NK-92 treated with Interleukin-12 subunit alpha and Interleukin-12 subunit beta, amount 100 ng/mL, for 24 hours (cell line): ENCODE data around the gene ABHD12.

Experiments
- DNase-seq: peaks from one replicate; lab custom pipeline; 2025; lab: John Stamatoyannopoulos, UW

ABHD12 gene

DNA sequence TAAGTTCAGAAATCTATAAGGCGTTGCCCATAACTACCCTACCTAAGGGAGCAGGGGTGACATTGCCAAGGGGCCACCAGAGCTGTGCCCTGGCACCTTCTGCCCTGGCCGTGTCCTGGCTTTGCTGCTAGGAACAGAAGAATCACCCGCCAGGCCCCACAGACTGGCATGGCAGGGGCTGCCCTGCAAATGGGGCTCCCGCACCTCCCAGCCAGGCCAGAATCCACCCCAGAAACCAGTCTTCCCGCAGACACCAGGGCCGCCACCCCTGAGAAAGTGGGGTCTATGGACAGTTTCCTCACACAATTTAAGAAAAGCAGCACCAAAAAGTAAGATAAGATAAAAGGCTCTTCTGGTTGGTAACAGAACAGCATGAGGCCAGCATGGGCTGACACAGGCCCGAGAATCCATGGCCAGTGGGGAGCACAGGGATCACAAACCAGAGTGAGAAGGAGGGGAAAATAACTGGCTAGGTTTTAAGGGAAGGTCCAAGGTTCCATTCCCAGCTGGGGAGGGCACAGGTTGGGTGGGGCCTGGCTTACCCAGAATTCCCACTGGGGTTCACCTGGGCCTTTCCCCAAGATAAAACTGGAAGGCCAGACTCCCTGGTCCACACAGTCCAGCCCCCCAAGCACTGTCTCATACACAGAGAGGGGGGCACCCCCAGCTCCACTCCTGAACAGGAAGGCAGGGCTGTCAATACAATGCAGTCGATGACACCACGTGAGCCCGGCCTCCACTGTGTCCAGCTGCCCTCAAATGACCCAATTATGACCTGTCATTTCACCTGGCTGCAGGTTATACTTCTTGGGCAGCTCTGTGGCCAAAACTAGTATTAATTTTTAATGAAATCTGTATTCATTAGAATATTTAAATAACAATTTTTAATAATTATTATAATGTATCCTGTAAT, 83.4 kb downstream of the ABHD12 start:
- DNase-seq = no peak

DNA sequence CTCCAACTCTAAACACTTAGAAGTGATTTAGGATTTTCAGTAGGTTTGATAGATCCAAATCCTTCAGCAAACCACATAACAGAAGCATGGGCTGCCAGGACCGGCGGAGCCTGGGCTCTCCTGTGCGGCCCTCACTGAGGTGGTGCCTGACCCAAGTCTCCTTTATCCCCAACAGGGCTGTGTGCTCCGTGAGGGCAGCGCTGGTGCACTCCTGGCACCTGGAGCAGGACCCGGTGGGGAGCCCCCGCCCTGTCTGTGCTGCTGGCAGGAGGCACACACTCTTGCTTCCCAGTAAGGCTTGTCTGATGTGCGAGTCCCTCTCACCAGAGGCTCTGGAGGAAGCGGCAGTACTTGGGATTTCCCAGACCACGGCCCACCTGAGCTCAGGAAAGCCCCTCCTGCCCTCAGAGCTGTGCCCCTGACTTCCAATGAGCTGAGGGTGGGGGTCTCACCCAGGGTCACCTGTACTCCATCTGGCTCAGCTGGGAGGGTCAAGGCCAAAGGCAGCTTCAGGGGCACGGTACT, 86.5 kb downstream of the ABHD12 start:
- DNase-seq = no peak

DNA sequence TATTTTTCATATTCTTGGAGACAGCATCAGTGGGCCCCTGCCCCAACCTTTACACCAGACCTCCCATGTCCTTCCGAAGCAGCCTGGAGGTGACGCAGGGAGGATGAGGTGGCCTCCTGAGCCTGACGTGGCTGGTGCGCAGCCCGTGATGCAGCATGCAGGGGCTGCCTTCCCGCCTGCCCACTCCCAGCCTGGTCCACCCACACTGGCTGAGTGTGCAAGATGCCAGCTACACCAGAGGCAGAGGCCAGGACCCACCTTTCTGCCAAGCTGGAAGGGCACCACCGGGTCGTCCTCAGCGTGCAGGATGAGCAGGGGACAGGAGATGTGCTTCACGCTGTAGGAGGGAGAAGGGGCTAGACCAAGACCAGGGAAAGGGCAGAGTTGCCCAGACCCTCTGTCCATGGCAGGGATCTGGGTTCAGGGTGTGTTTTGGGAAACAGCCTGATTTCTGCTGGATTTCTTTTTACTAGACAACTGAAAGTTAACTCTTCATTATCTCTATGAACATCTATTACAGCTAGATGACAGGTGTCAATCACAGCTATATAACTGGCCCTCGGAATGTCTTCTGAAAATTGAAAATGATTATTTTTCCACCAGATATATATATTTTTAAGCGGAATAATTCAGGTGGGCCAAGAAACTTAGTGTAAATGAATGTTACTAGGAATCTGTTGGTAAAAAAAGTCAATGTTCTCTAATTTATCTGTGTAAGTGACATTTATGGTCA, 87.2 kb downstream of the ABHD12 start:
- no peak for DNase-seq

DNA sequence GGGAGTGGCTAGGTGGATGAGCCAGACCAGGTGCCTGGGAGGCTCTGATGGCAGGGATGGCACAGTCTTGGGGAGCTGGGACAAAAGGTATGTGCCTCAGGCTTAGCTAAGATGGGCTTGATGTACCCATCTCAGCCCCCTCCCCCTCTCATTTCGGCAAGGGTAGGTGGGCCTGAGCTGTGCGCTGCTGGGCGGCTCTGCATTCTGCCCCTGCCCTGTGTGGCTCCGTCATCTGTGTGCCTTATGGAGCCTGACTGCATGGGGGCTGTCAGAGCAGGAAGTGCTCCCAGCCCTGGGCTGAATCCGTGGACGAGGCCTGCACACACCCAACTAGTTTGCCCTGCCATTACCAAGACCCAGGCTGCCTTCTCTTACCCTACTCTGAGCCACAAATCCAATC, 88.0 kb downstream of the ABHD12 start:
- no peak for DNase-seq

DNA sequence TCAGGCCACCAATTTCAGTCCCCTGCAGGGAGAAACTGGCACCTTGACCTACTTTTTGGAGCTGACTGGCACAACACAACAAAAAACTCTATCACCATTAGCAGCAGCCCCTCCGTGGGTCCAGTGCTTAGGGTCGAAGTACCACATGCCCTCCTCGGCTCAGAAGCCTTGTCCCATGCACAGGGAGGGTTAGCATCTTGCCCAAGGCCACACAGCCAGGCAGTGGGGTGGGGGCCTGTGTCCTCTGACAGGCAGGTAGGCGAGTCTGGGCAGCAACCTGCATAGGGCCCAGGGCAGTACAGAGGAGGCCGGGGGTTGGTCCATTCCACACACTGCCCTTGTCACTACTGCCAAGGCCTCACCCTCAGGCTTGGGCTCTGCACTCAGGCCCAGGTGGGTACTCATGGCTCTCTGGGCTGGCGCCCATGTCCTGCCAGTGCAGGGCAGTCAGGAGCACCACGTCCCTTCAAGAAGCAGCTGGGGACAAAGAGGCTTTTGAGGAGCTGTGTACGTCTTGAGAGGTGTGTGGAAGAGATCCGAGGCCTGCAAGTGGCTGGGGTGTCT, 89.2 kb downstream of the ABHD12 start:
- DNase-seq = no peak

DNA sequence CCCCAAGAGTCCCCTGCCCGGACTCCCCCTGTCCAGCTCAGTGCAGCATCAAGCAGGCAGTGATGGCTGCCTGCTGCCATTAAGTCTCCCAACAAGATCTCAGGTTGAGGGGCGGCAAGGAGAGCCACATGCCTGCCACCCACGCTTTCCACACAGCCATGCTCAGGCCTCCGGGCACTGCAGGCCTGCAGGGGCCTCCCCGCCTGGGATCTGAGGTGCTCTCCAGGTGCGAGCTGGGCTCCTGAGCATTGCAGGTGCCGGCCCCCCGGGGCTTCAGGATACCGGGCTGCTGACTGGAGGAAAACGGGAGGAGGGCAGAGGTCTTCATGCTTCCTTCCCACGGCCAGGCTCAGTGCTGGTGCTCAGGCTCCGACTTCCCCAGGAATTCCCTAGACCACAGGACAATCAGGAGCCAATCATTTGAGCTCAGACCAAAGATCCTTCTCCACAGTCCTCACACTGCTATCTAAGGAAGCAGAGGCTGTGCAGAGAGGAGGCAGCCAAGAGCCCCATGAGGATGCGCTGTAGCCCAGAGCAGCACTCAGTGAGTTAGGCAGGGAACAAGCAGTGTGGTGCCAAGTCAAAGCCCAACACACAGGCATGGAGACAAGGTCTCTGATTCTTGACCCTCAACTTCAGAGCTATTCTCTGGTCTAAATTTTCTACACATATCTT, 90.0 kb downstream of the ABHD12 start:
- no peak for DNase-seq

DNA sequence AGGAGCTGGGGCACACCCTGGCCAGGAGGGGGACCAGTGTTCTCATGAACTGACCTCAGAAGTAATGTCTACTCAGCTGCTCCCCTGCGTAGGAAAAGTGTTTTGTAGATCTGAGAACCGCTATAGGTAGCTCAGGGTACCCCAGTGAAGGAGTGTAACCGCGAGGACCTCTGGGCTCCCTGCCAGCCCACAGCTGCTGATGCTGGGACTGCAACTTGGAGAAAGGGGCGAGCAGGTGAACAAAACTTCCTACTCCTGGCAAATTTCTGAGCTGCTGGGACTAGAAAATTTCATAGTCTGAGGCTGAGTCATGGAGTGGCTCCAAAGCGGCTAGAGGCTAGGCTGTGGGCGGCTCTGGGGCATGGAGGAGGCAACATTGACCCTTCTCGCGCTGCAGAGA, 90.8 kb downstream of the ABHD12 start:
- DNase-seq = no peak

DNA sequence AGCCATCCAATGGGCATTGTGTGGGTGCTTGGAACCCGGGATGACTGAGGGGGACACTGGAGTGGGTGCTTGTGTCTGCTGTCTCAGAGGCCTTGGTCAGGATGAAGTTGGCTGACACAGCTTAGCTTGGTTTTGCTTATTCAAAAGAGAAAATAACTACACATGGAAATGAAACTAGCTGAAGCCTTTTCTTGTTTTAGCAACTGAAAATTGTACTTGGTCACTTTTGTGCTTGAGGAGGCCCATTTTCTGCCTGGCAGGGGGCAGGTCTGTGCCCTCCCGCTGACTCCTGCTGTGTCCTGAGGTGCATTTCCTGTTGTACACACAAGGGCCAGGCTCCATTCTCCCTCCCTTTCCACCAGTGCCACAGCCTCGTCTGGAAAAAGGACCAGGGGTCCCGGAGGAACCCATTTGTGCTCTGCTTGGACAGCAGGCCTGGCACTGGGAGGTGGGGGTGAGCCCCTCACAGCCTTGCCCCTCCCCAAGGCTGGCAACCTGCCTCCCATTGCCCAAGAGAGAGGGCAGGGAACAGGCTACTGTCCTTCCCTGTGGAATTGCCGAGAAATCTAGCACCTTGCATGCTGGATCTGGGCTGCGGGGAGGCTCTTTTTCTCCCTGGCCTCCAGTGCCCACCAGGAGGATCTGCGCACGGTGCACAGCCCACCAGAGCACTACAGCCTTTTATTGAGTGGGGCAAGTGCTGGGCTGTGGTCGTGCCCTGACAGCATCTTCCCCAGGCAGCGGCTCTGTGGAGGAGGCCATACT, 93.3 kb downstream of the ABHD12 start:
- DNase-seq = no peak

DNA sequence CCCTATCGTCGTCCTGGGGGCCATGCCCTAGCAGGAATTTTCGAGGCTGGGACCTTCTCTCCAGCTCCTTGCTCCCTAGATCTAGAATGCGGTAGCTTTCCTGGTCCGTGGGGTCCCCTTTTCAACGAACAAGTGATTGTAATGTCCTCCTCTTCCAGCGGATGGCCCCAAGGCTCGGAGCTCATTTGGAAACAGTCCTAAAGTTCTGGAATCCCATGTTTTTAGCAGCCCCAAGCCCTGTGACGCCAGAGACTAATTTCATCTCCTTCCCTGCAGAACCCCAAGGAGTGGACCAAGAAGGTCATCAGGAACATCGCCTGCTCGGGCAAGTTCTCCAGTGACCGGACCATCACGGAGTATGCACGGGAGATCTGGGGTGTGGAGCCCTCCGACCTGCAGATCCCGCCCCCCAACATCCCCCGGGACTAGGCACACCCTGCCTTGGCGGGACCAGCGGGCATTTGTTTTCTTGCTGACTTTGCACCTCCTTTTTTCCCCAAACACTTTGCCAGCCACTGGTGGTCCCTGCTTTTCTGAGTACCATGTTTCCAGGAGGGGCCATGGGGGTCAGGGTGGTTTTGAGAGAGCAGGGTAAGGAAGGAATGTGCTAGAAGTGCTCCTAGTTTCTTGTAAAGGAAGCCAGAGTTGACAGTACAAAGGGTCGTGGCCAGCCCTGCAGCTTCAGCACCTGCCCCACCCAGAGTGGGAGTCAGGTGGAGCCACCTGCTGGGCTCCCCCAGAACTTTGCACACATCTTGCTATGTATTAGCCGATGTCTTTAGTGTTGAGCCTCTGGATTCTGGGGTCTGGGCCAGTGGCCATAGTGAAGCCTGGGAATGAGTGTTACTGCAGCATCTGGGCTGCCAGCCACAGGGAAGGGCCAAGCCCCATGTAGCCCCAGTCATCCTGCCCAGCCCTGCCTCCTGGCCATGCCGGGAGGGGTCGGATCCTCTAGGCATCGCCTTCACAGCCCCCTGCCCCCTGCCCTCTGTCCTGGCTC, 94.2 kb downstream of the ABHD12 start:
- DNase-seq = no peak

DNA sequence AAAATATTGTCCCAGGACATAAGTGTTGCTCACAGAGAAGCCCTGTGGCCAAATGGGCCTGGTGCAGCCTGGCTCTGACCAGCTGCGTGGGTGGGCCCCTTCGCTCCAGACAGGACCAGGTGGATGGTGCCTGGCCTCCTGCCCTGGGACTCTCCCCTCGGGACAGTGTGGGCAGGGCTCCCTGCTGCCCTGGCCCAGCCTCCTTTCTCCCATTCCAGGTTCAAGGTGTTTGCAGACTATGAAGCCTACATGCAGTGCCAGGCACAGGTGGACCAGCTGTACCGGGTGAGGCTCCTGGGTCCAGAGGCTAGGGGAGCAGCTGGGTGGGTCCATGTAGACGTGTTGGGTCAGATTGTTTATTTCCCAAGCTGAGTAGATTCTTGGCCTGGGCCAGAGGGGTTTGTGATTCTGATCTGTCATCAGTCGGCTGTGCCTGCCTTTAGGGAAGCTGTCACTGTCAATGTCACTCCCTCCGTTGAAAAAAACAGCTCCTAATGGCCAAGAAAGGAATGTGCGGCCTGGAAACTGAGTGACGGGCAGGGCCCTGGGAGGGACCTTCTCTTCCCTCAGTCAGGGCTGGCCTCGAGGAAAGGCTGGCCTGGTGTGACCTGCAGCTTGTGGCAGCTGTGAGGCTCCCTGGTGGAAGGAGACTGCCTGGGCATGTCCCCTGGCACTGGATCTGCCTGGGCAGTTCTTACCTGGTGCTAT, 95.1 kb downstream of the ABHD12 start:
- DNase-seq = no peak

DNA sequence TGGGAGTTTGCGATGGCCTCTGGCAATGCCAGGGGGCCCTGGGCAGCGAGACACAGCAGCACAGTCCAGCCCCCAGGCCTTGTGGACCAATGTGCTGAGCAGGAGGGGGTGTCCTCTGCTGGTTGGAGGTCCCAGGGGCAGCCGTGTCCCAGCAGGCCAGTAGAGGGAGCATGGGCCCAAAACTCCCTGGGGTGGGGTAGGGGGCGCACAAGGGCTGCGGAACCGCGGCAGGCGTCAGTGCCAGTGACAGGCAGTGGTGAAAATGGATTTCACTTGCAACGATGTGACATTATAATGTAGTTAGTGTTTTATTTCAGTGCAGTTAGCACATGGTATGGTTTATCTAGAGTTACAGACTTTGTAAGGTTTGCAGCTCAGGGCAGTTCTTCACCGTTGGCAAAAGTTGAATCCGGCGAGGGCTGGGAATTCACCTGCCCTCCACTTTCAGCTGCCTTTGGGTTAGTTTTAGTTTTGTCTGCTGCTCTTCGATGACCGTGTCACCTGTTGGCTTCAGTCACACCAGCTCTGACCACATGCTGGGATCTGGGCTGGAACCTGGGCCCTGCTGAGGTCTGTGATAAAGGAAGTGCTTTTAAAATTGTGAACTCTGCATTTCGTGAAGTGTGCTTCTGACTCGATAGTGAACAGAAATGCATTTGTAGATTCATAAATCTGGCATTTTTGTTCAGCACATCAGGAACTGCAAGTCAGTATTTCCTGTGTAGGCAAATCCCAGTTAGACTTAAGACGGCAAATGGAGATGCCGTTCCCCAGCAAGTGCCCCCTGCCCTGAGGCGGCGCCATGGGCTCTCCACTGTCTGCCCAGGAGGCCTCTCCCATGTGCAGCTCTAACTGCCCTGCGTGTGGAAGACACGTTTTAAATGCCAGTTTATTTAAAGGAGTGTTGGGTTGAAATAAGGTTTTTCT, 95.9 kb downstream of the ABHD12 start:
- no peak for DNase-seq

DNA sequence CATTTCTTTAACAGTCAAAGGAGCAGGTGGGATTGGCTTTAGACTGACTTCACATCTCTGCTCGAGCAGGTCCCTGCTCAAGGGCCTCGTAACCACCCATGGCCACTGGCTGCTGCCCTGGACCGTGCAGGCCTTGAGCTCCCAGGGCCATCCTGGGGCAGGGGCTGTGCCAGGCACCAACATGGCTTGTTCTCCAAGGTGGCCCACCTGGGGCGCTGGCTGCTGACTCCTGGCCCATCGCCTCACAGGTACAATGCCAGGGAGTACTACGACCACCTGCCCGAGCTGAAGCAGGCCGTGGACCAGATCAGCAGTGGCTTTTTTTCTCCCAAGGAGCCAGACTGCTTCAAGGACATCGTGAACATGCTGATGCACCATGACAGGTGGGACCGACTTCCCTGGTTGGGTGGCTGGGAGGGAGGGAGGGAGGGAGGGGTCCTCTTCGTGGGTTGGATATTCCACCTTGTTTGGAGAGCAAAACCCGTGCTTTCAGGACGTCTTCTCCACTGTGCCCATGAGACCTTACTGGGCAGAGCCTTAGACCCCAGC, 96.7 kb downstream of the ABHD12 start:
- DNase-seq = no peak

DNA sequence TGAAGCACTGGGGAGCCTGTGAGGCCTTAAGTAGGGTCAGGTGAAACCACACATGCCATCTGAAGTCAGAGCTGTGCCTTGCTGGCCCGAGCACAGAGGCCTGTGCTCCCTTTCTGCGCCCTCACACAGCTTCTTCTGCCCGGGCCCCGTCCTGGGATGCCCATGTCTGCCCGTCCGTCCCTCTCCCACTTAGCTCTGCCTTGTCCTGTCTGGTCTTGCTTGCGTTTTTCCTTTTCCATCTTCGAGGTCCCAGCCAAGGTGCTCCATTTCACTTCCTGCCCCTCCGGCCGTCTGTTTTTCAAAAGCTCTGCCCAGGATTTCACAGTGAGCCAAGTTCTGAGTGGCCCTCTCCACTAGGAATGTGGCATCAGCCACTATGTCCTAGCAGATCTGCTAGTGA, 97.1 kb downstream of the ABHD12 start:
- DNase-seq = no peak

DNA sequence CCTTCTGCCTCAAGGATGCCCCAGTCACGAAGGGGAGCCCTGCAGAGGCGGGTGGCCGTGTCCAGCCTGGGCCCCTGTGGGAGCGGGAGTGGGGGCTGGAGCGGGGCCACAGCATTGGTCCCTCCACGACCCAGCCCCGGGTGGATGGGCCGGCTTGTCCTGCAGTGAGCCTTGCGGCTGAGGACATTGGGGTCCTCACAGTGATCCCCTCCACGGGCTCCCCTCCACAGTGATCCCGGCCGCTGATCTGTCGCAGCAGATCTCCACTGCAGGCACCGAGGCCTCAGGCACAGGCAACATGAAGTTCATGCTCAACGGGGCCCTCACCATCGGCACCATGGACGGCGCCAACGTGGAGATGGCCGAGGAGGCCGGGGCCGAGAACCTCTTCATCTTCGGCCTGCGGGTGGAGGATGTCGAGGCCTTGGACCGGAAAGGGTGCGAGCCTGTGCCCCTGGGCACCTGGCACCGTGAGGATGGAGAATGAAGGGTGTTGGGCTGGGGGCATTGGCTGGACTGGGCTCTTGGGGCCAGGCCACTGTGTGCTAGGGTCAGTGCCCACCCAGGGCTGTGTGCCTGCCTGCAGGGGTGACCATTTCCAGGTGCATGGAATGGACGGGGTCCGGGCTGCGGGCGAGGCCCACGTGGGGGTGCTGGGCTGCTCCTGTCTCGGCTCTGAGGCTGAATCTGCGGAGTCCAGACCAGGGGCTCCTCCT, 98.3 kb downstream of the ABHD12 start:
- no peak for DNase-seq

DNA sequence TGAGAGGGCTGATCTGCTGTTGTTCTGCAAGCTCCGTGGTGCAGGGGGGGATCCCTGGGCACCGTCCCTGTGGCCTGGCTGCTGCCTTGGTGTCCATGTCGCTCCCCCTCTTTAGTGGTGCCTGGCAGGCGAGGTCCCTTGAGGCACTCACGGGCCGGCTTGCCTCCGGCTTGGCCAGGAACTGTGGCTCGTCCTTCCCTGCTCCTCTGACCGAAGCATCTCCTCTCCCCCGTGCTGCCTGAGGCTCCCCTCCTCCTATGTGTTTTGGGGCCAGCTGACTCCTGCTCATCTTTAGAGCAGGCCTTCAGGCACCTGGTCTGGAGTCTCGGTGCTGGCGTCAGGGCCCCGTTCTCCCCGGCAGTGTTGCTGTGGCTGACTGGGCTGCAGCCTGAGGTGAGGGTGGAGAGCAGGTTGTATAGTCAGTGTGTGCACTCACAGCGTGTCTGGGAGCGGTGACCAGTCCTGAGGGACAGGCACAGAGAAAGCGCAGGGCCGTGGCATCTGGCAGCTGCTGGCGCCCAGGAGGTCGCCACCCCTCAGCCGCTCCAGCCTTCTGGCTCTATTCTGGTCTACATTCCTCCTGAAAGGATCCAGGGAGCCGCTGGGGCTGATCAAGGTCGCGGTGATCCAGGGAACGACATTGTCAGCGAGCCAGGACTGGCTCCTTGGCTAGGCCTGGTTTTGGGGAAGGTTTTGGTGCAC, 99.1 kb downstream of the ABHD12 start:
- DNase-seq = no peak

DNA sequence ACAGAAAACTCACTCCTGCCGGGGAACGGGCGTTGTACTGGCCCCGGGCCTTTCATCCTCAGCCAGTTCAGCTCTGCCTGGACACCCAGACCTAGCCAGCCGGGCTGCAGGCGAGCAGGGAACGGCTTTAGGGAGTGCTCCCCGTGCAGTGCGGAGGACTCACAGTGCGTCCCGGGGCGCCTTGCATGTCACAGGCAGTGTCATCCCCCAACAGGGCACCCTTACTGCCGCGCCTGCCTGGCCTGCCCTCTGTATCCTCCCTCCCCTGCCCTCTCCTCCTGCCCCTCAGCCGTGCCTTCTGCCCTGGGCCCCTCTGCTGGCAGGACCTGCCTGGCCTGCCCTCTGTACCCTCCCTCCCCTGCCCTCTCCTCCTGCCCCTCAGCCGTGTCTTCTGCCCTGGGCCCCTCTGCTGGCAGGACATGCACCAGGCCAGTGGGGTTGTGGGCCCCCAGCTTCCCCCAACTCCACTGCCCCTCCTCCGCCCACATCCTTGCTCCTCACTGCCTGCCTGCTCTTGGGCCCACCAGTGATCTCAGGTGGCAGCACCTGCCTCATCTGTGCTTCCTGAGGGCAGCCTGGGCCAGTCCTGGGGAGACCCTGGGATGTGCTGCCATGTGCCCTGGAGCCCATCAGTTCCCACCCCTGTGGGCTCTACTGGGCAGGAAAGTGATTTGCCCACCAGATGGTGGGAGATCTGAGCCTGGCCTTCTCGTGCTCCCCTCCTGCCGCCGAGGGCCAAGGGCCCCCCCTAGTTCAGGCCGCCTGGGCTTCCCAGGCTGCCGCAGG, 99.8 kb downstream of the ABHD12 start:
- DNase-seq = no peak
